Measurements from ENCODE around the gene IGLON5.

The IGLON5 gene

DNA sequence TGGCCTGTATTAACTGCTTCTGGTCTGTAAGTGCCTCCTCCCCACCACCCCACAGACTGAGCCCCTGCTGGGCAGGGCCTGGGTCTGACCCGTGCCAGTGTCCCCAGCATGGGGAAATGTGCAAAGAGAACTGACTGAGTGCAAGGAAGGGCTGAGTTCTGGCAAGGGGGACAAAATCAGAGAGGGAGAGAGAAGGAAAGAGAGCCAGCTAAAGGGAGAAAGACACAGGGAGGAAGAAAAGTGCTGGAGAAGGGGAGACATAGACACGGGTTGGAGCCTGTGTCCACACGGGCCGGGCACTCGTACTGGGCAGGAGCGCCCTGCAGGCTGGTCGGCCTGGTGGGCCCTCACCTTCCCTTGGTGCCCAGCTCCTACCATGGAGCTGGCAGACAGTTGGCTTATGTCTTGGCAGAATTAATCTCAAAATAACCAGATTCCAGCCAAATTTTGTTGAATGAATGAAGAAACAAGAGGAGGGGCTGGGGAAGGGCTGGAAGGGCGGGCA is 59.8 kb downstream of the IGLON5 start:
- ChIA-PET CTCF (interaction anchor here (1.1 to 3.4 kb wide), 5 partner anchors 10 to 102 kb away, joined by 3 to 9 read pairs (median 7); no protein-coding TSS in a partner anchor), POLR2A (no interaction called here)
- TF ChIP-seq, protein P1, sequence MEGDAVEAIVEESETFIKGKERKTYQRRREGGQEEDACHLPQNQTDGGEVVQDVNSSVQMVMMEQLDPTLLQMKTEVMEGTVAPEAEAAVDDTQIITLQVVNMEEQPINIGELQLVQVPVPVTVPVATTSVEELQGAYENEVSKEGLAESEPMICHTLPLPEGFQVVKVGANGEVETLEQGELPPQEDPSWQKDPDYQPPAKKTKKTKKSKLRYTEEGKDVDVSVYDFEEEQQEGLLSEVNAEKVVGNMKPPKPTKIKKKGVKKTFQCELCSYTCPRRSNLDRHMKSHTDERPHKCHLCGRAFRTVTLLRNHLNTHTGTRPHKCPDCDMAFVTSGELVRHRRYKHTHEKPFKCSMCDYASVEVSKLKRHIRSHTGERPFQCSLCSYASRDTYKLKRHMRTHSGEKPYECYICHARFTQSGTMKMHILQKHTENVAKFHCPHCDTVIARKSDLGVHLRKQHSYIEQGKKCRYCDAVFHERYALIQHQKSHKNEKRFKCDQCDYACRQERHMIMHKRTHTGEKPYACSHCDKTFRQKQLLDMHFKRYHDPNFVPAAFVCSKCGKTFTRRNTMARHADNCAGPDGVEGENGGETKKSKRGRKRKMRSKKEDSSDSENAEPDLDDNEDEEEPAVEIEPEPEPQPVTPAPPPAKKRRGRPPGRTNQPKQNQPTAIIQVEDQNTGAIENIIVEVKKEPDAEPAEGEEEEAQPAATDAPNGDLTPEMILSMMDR (IDR thresholded peaks at IDR 0.05; ENCODE audit: control extremely low read depth, extremely low read depth, low read depth, missing control alignments) = no peak
- DNase-seq (ENCODE audit: extremely low spot score) = no peak

DNA sequence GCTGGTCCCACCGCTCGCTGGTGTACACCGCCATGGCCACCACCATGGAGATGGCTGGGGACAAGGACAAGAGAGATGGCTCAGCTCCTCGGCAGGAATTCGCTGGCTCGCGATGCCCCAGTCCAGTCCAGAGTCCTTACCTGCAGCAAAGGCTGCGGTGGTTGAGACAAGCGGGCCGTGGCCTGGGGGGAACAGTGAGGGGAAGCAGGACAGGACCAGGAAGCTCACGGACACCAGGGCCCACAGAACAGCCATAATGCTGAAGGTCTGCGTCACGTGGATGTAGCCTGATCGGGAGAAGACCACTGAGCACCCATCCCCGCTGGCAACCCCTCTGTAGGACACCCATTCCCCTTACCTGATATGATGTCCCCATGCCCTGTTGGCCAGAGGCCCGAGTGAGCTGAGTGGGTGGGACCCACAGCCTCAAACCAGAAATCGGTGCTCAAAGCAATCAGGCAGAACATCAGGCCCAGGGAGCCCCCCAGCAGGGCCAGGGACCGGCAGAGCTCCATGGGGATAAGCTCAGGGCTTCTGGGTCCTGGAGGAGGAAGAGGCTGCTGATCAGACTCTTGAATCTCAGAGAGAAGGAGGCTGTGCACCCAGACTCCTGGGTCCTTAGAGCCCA is 60.7 kb downstream of the IGLON5 start:
- ChIA-PET POLR2A (no interaction called here), CTCF (interaction anchor here (1.9 to 3.4 kb wide), 4 partner anchors 9 to 101 kb away, joined by 7 to 9 read pairs (median 7); no protein-coding TSS in a partner anchor)
- DNase-seq (ENCODE audit: extremely low spot score) = no peak
- TF ChIP-seq, protein P1 (IDR thresholded peaks at IDR 0.05; ENCODE audit: control extremely low read depth, extremely low read depth, low read depth, missing control alignments) = no peak

DNA sequence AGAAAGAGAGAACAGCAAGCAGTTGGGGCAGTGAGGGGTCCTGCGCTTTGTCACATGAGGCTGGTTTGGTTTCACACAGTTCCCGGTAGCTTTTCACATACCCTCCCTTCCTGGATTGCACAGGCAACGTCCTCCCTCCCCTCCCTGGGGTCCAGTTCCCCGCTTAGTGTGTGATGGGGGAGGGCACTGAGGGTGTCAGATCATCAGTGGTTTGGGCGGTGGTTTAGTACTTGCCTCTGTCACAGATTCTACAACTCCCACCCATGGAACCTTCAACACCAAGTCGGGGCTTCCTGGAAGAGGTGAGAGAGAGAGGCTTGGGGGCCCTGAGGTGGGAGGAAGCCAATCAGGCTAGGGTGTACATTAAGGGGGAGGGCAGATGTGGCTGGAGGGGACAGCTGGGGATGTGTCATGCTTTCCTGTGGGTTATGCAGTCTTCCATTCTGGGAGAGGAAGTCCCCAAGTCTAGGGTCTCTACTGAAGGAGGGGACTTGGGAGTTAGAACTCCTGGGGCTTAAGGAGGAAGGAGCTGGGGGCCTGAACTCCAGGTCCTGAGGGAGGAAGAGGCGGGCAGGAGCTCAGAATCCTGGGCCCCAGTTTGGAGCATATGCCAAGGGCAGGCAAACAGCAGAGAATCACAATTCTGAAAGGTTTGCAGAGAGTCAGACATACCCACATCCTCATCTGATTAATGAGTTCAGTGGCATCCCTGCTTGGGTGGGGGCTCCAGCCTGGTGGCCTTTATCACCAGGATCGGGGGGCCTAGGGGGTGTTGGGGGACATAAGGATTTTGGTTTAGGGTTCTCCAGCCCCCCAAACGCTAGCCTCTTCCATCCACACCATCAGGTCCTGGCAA is 61.4 kb downstream of the IGLON5 start, which contains the start of gene NKG7:
TSS of gene NKG7 (minus strand) at position 6 of the 856 bp plus-strand sequence. CDS start 119 bp downstream, outside the sequence.
- ChIA-PET POLR2A (no interaction called here), CTCF (interaction anchor here (0.8 to 3.4 kb wide), 5 partner anchors 8 to 100 kb away, joined by 3 to 9 read pairs (median 7); no protein-coding TSS in a partner anchor)

DNA sequence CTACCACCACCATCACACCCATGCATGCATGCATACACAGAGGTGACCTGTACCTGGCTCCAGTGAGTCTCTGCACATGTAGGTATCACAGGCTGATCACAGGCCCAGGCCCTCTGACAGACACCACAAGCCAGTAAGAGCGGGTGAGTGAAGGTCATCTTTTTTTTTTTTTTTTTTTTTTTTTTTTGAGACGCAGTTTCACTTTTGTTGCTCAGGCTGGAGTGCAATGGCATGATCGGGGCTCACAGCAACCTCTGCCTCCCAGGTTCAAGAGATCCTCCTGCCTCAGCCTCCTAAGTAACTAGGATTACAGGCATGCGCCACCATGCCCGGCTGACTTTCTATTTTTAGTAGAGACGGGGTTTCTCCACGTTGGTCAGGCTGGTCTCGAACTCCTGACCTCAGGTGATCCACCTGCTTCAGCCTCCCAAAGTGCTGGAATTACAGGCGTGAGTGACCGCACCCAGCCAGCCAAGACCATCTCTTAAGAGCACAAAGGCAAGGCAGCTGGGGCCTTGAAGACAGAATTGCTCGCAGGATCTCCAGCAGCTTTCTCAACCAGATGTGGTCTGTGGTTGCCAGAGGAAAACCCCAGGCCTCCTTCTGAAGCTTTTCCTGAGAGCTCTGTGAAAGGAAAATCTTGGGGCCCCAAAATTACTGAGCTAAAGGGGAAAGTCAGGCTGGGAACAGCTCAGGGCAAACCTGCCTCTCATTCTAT is 64.2 kb downstream of the IGLON5 start:
- ChIA-PET CTCF (interaction anchor here (0.8 to 1.7 kb wide), 3 partner anchors 18 to 46 kb away, joined by 3 to 5 read pairs (median 4); no protein-coding TSS in a partner anchor), POLR2A (interaction anchor here (0.6 kb wide), 1 partner anchor 15 kb away, joined by 4 read pairs; the partner anchor contains the start of gene C19orf84)
- TF ChIP-seq, protein P1 (IDR thresholded peaks at IDR 0.05; ENCODE audit: control extremely low read depth, extremely low read depth, low read depth, missing control alignments) = no peak
- DNase-seq (ENCODE audit: extremely low spot score) = no peak

More for the DNA sequence above, 61.4 kb downstream of the IGLON5 start, which contains the start of gene NKG7:
- DNase-seq (ENCODE audit: extremely low spot score) = peak; percentile 66
- TF ChIP-seq, protein P1 (IDR thresholded peaks at IDR 0.05; ENCODE audit: control extremely low read depth, extremely low read depth, low read depth, missing control alignments) = no peak

DNA sequence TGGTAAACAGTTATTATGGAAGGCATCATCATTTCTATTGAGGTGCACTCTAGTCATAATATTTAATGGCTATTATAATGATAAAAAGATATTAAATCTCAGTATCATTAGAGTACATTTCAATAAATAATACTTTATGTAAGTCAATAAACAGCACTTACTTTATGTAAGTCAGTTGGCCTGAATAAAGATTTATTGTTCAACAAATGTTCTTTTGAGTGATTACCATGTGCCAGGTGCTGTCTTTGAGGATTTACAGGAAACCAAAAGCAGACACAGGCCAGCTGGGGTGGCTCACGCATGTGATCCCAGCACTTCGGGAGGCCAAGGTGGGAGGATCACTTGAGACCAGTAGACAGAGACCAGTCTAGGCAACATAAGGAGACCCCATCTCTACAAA is 66.0 kb downstream of the IGLON5 start:
- TF ChIP-seq, protein P1 (IDR thresholded peaks at IDR 0.05; ENCODE audit: control extremely low read depth, extremely low read depth, low read depth, missing control alignments) = no peak
- CTCF ChIA-PET = interaction anchor here (1.0 to 1.5 kb wide), 3 partner anchors 12 to 96 kb away, joined by 3 to 4 read pairs (median 3); partner anchors contain the start of gene ETFB
- POLR2A ChIA-PET = no interaction called here
- no peak for DNase-seq (ENCODE audit: extremely low spot score)
